OCI-LY3 (cell line): ENCODE data around the gene TPRN.

Experiments used
- H2AFZ ChIP-seq: fragments of 200-600, 300-600 bp; shearing (Covaris generic); 2 replicates; pipeline ENCODE4 v1.6.0; 2014; ENCODE audit warnings: antibody characterized with exemption, low read depth, low read length
- H3K27ac ChIP-seq: fragments of 200-600, 300-600 bp; sonication (generic); 2 replicates; pipeline ENCODE4 v1.5.1; 2014; ENCODE audit warnings: mild to moderate bottlenecking, low read length, moderate library complexity, mixed read lengths
- H3K27me3 ChIP-seq: fragments of 200-600, 300-600 bp; sonication (generic); 2 replicates; pipeline ENCODE4 v1.6.1; 2014; ENCODE audit warnings: low read depth, low read length, mixed read lengths
- H3K36me3 ChIP-seq: fragments of 200-600, 300-600 bp; sonication (generic); replicated peaks from 2 replicates; pipeline ENCODE3; 2014; ENCODE audit warnings: low read depth, low read length, mixed read lengths
- H3K4me1 ChIP-seq: fragments of 300-600, 200-600 bp; sonication (generic); 2 replicates; pipeline ENCODE4 v1.6.1; 2014; ENCODE audit warnings: low read length, mixed read lengths
- H3K4me2 ChIP-seq: fragments of 200-600, 300-600 bp; sonication (generic); 2 replicates; pipeline ENCODE4 v1.6.1; 2014; ENCODE audit warnings: low read length, mixed read lengths
- H3K4me3 ChIP-seq: fragments of 300-600, 200-600 bp; sonication (generic); 2 replicates; pipeline ENCODE4 v1.5.1; 2014; ENCODE audit warnings: antibody characterized with exemption, mild to moderate bottlenecking, low read length, moderate library complexity
- H3K79me2 ChIP-seq: fragments of 300-600, 200-600 bp; shearing (Covaris generic); 2 replicates; pipeline ENCODE4 v1.6.1; 2014; ENCODE audit warnings: mild to moderate bottlenecking, low read length, mixed read lengths
- H3K9ac ChIP-seq: fragments of 300-600, 200-600 bp; shearing (Covaris generic); 2 replicates; pipeline ENCODE4 v1.6.0; 2014; ENCODE audit warnings: mild to moderate bottlenecking, low read length, moderate library complexity
- H3K9me3 ChIP-seq: fragments of 200-600, 300-600 bp; shearing (Covaris generic); 2 replicates; pipeline ENCODE4 v1.6.1; 2014; ENCODE audit warnings: low read length, mixed read lengths; ENCODE audit not compliant: insufficient read depth
- H4K20me1 ChIP-seq: fragments of 200-600, 300-600 bp; sonication (generic); 2 replicates; pipeline ENCODE4 v1.6.1; 2016; ENCODE audit warnings: low read length, mixed read lengths; ENCODE audit not compliant: insufficient read depth
- EZH2phosphoT487 ChIP-seq: fragments of 200-600 bp; shearing (Covaris generic); IDR thresholded peaks from 2 replicates; pipeline ENCODE4 v1.6.1; 2018; ENCODE audit warnings: antibody characterized with exemption, mixed run types, low read depth
- TF ChIP-seq, protein P1 (sequence below): fragments of 200-600, 300-600 bp; sonication (generic); IDR thresholded peaks from 2 replicates; pipeline ENCODE4 v1.5.1; 2014; ENCODE audit warnings: antibody characterized with exemption, low read length, low read depth

Gene TPRN

GRCh38 chr9:137161558-137162486, 38.7 kb downstream of the TPRN start:
- no peaks in the 10 kb centered on the region for H3K9me3 ChIP-seq
- H3K36me3 ChIP-seq, result no peaks in the 10 kb centered on the region
- no peak overlapping the region for H3K9ac ChIP-seq
- peaks cover 6% of the 10 kb centered on the region; the same call in 1 of the 2 replicates for H3K27me3 ChIP-seq
- no peaks in the 10 kb centered on the region for H3K79me2 ChIP-seq
- H3K27ac ChIP-seq, result no peak overlapping the region
- H3K4me3 ChIP-seq, result no peak overlapping the region
- no peak overlapping the region for H2AFZ ChIP-seq
- no peak overlapping the region for H3K4me2 ChIP-seq
- no peaks in the 10 kb centered on the region for H4K20me1 ChIP-seq
- peaks cover 19% of the 10 kb centered on the region for H3K4me1 ChIP-seq
- TF ChIP-seq EZH2phosphoT487, result no peak
- TF ChIP-seq, protein P1, sequence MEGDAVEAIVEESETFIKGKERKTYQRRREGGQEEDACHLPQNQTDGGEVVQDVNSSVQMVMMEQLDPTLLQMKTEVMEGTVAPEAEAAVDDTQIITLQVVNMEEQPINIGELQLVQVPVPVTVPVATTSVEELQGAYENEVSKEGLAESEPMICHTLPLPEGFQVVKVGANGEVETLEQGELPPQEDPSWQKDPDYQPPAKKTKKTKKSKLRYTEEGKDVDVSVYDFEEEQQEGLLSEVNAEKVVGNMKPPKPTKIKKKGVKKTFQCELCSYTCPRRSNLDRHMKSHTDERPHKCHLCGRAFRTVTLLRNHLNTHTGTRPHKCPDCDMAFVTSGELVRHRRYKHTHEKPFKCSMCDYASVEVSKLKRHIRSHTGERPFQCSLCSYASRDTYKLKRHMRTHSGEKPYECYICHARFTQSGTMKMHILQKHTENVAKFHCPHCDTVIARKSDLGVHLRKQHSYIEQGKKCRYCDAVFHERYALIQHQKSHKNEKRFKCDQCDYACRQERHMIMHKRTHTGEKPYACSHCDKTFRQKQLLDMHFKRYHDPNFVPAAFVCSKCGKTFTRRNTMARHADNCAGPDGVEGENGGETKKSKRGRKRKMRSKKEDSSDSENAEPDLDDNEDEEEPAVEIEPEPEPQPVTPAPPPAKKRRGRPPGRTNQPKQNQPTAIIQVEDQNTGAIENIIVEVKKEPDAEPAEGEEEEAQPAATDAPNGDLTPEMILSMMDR, result no peak

- TF ChIP-seq EZH2phosphoT487, result no peak
- TF ChIP-seq, protein P1, result no peak
- Histone ChIP-seq H2AFZ (no peak overlapping the region), H3K27ac (no peak overlapping the region), H3K4me2 (no peak overlapping the region), H3K4me3 (no peak overlapping the region), H4K20me1 (no peaks in the 10 kb centered on the region), H3K27me3 (0 out of 2 replicates have a peak, but pooled peaks cover 6% of the 10 kb centered on the region), H3K4me1 (peaks cover 19% of the 10 kb centered on the region), H3K36me3 (no peaks in the 10 kb centered on the region), H3K9me3 (no peaks in the 10 kb centered on the region), H3K79me2 (no peaks in the 10 kb centered on the region), H3K9ac (no peak overlapping the region)
These were observed 39.6 kb downstream of the TPRN start for GRCh38 chr9:137160716-137161557.

- H3K4me2 ChIP-seq, result no peak overlapping the region
- no peak overlapping the region for H3K9ac ChIP-seq
- H3K27ac ChIP-seq, result no peak overlapping the region
- H3K27me3 ChIP-seq, result 0 out of 2 replicates have a peak, but pooled peaks cover 6% of the 10 kb centered on the region
- no peak for TF ChIP-seq EZH2phosphoT487
- TF ChIP-seq, protein P1, result no peak
- H3K4me3 ChIP-seq, result no peak overlapping the region
- H3K9me3 ChIP-seq, result no peaks in the 10 kb centered on the region
- H3K36me3 ChIP-seq, result no peaks in the 10 kb centered on the region
- no peak overlapping the region for H2AFZ ChIP-seq
- peaks cover 19% of the 10 kb centered on the region for H3K4me1 ChIP-seq
- no peaks in the 10 kb centered on the region for H3K79me2 ChIP-seq
- no peaks in the 10 kb centered on the region for H4K20me1 ChIP-seq
These were observed 40.5 kb downstream of the TPRN start for GRCh38 chr9:137160054-137160425.
